Measurements from ENCODE around the gene CYGB. TPM values are rescaled to one million over a fixed set of nuclear protein-coding genes. Genes with fewer than 3 reads are reported as not detected.
A peak's percentile ranks its signal among the peaks of the same experiment; 100 is the strongest.

The CYGB gene
- total RNA-seq, 1 donor from 2014 or later: 10.0 TPM

DNA sequence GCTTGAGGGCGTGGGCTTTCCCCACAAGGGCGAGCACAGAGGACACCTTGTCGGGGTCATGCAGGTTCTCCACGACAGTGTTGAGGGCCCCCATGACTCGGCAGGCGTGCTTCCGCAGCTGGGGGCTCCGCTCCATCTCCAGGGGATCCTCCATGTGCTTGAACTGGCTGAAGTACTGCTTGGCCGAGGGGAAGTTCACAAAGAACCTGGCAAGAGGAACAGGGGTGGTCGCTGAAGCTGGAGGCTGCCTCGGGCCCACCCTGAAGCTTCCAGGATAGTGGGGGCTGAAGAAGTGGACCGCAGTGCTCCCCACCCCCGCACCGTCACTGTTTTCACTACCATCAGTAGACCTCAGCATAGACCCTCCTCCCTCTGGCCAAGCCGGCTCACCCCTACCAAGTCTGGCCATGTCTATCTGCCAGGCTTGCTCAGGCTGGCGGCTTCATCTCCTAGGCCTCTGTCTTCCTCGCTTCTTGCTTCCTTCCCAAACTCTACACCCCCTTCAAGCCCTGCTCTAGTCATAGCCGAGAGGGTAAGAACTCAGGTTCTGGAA, 5.9 kb downstream of the CYGB start:
- no peak for DNase-seq (ENCODE audit: extremely low spot score, unreplicated experiment)
- H3K36me3 Mint-ChIP-seq: no peaks in the 10 kb centered on the region
- peaks cover 24% of the 10 kb centered on the region for H3K27me3 Mint-ChIP-seq
- H3K9me3 Mint-ChIP-seq: no peaks in the 10 kb centered on the region
- TF ChIP-seq, protein P1, sequence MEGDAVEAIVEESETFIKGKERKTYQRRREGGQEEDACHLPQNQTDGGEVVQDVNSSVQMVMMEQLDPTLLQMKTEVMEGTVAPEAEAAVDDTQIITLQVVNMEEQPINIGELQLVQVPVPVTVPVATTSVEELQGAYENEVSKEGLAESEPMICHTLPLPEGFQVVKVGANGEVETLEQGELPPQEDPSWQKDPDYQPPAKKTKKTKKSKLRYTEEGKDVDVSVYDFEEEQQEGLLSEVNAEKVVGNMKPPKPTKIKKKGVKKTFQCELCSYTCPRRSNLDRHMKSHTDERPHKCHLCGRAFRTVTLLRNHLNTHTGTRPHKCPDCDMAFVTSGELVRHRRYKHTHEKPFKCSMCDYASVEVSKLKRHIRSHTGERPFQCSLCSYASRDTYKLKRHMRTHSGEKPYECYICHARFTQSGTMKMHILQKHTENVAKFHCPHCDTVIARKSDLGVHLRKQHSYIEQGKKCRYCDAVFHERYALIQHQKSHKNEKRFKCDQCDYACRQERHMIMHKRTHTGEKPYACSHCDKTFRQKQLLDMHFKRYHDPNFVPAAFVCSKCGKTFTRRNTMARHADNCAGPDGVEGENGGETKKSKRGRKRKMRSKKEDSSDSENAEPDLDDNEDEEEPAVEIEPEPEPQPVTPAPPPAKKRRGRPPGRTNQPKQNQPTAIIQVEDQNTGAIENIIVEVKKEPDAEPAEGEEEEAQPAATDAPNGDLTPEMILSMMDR (conservative IDR thresholded peaks at IDR 0.05): no peak
- peak overlapping the region; percentile 15 for H3K4me3 Mint-ChIP-seq
- H3K27ac Mint-ChIP-seq: peak overlapping the region; percentile 75
- peaks cover 31% of the 10 kb centered on the region for H3K4me1 Mint-ChIP-seq (ENCODE audit: unreplicated experiment)

DNA sequence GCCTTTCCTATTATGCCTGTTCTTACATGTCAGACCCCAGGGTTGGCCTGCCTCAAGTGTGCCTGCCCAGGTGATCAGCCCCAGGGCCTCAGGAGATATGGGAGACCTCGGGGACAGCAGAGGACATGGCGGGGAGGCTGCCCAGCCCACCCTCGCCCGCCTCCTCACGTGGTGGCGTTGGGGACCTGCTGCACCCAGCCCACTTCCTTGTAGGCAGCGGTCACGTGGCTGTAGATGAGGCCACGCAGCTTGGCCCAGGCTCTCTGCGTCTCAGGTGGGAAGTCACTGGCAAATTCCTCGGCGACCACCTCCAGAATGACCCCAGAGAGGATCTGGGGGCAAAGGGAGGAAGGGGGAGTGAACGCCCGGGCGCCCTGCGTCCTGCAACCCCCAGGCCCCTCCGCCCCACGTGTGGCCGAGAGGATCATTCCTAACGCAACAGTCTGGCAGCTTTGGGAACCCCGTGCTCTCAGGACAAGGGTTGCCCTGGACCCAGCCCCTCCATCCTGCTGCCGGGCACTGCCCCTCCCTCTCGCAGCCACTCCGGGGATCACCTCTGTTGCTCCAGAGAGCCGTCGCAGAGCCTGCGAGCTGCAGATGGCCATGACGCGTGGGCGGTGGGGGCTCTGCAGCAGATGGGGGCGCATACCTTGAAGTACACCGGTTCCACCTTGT, 6.6 kb downstream of the CYGB start:
- TF ChIP-seq, protein P1 (conservative IDR thresholded peaks at IDR 0.05): no peak
- Mint-ChIP-seq H3K36me3 (no peaks in the 10 kb centered on the region), H3K4me1 (ENCODE audit: unreplicated experiment) (peaks cover 31% of the 10 kb centered on the region), H3K4me3 (no peak overlapping the region), H3K9me3 (no peaks in the 10 kb centered on the region), H3K27me3 (peaks cover 19% of the 10 kb centered on the region), H3K27ac (no peak overlapping the region)
- no peak for DNase-seq (ENCODE audit: extremely low spot score, unreplicated experiment)

DNA sequence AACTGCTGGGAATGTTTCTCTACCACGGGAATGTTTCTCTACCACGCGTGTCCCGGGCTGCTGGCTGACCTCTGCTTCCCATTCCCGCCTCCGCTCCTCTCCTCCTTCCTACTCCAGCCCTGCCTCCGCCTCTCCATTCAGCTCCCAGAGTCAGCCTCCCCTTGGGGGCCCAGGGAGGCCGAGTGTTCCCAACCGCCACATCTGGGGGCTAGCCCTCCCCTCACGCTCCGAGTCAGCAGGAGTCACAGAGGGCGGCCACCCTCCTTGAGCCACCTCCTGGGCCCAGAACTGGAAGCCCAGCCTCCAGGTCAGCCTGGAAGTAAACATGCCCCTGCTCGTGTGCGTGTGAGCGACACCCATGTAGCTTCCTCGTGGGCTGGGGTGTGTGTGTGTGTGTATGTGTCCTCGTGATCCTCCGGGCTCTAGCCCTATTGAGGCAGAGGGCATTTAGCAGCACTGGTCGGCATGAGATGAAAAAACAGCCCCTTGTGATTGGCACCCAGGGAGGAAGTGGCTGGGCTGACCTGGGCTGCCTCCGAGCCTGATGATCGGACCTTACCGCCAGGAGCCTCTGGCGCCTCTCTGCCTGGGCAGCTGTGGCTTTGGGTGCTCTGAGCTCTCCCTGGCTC, 7.3 kb downstream of the CYGB start:
- TF ChIP-seq, protein P1 (conservative IDR thresholded peaks at IDR 0.05): no peak
- H3K9me3 Mint-ChIP-seq: no peaks in the 10 kb centered on the region

DNA sequence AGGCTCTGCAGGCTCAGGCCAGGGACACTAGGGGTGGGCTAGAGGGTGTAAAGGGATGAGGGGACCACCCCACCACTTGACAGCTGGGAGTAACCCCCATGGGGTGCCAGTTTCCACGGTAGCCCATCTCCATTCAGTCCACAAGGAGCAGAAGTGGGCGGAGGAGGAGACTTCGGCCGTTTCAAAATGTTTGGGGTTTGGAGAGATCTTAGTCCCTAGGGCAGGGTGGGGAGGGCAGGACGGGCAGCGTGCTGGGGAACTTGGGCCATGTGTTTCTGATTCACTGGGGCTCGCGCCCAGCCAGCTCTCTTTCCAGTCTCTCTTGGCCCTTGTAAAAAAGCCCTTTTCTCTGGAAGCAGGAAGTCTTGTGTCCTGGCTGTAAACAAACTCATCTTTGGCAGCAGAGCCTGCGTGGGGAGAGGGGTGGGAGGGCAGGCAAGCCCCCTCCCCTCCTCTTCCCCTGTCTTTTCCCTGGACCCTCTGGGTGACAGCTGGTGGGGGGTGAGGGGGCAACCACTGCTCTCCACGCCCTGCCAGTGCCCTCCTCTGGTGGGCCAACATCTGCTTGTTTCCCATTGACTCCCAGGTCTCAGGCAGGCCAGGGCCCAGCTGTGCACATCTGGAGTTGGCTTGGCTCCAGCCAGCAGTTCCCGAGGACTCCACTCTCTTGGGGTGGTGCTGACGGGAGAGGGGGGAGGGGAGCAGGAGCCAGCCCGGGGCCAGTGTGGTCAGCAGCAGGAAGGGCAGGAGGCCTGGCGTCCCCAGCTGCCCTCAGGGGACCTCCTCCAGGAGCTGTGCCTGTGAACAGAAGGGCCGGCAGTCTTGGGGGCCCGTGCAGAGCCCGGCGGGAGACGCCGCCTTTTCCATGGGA, 8.1 kb downstream of the CYGB start:
- H3K9me3 Mint-ChIP-seq: no peaks in the 10 kb centered on the region
- H3K4me1 Mint-ChIP-seq (ENCODE audit: unreplicated experiment): peaks cover 40% of the 10 kb centered on the region
- H3K27me3 Mint-ChIP-seq: peaks cover 14% of the 10 kb centered on the region
- no peaks in the 10 kb centered on the region for H3K36me3 Mint-ChIP-seq
- no peak for DNase-seq (ENCODE audit: extremely low spot score, unreplicated experiment)
- TF ChIP-seq, protein P1 (conservative IDR thresholded peaks at IDR 0.05): no peak
- H3K27ac Mint-ChIP-seq: peak overlapping the region; percentile 36
- peak overlapping the region; percentile 49 for H3K4me3 Mint-ChIP-seq

More for the DNA sequence above, 7.3 kb downstream of the CYGB start:
- Mint-ChIP-seq H3K27ac (peak overlapping the region; percentile 41), H3K36me3 (no peaks in the 10 kb centered on the region), H3K27me3 (peaks cover 13% of the 10 kb centered on the region), H3K4me3 (peak overlapping the region; percentile 34), H3K4me1 (ENCODE audit: unreplicated experiment) (peaks cover 32% of the 10 kb centered on the region)
- DNase-seq (ENCODE audit: extremely low spot score, unreplicated experiment): no peak

DNA sequence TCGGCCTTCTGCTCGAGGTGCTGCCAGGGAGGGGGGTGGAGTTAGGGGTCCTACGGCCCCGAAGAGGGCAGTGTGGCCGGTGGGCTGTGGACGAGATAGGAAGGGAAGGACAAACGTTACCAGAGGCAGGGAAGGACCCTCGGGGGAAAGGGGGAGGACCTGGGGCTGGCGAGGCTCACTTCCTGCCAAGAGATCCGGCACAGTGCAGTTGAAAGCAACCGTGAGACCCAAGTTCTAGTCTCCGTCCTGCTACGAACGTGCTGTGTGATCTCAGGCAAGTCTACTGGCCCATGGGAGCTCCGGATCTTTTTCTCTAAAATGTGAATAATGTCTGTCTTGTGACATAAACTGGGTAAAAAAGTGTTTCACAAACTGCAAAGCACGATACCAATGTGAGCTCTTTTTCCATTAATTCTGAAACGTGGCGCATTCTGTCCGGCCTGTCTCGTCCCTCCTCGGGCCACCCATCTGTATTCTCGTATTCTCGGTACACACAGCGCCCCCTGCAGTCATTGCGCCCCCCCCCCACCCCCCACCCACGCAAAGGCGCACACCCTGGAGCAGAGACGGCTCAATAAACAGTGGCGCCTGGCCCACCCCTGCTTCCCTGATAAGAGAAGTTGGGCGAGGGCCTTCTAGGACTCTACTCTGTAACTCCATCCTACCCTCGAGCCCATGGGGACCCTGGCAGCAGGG, 8.8 kb downstream of the CYGB start:
- no peak for DNase-seq (ENCODE audit: extremely low spot score, unreplicated experiment)
- H3K4me3 Mint-ChIP-seq: no peak overlapping the region
- TF ChIP-seq, protein P1 (conservative IDR thresholded peaks at IDR 0.05): no peak
- H3K27ac Mint-ChIP-seq: no peak overlapping the region
- H3K36me3 Mint-ChIP-seq: no peaks in the 10 kb centered on the region
- peaks cover 15% of the 10 kb centered on the region for H3K27me3 Mint-ChIP-seq
- H3K9me3 Mint-ChIP-seq: no peaks in the 10 kb centered on the region
- H3K4me1 Mint-ChIP-seq (ENCODE audit: unreplicated experiment): peaks cover 41% of the 10 kb centered on the region

All from type B pancreatic cell (in vitro differentiated cells).